ENCODE measurements around the gene SPINK5.

SPINK5 gene

DNA sequence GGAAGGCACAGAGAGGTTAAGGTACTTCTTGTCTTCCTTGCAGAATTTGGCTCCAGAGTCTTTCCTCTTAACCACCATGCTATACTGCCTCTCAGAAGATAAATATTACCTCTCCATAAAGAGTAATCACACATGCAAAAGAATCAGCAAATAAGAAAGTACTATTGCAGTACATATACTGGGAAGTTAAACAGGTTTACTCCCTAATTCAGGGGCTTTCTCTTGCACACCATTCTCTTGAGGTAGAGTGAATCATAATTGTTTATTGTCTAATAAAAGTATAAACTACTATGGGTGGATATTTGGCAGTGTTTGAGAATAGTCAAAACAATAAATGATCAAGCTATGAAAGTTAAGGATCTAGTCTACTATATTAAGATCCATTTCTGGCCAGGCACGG, 40.4 kb downstream of the SPINK5 start:
- no peak for DNase-seq

DNA sequence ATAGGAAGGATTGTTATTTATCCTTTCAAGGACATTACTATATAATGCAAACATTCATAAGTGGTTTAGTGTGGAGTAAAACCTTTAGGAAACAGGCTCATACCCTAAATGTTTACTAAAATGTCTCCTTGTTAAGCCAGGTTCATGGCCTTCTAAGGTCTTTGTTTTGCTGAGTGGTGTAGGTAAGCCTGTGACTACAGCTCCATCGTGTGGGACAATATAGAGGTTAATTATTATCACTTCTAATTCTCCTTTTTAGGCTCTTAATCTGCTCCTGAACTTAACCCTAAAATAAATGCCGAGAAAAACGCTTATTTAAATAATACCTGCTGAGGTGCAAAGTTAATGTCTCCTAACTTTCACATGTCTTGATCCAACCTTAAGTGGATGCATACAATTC, 43.8 kb downstream of the SPINK5 start:
- DNase-seq = no peak

DNA sequence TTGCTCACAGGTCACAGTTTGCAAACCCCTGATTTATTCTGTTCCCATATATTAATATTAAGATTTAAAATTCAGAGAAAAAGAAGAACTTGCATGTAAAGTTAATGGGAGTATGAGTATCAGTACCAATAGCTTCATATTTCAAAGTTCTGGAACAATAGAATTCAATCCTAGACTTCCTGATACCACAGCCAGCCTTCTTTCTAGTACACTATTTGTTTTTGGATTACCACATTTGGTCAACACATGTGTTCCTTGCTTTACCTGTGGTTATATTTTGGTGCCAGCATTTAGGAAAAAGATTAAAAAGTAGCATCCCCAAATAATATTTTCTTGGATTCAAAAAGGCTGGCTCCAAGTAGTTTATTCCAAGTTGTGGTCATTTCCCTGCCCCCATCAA, 49.5 kb downstream of the SPINK5 start:
- no peak for DNase-seq

DNA sequence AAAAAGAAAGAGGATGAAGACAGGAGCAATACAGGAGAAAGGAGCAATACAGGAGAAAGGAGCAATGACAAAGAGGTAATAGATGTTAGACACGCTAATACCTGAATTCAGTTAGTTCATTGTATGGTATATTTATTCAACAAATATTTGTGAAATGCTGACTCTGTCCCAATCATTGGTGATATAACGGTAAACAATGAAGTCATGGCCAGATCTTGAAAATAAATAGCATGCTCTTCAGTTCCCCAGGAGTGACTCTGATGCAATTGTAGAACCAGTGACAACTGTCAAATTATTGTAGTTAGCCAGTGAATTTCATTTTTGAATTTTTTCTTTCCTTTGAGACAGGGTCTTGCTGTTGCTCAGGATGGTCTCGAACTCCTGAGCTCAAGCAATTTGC, 56.5 kb downstream of the SPINK5 start:
- no peak for DNase-seq

DNA sequence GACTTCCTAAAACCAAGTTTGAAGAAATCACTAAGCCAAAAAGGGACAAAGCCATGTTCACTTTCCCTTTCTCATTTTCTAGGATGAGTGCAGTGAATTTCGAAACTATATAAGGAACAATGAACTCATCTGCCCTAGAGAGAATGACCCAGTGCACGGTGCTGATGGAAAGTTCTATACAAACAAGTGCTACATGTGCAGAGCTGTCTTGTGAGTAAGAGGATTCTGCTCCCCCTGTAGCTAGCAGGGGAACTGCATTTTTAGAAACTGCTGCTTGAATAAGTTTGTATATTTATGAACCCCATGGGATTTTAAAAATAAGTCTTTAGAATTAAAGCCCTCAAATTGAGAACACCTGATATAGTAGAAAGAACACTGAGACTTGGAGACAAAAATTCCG, 61.9 kb downstream of the SPINK5 start:
- DNase-seq = peak in 1 of 2 donors; percentile 4

DNA sequence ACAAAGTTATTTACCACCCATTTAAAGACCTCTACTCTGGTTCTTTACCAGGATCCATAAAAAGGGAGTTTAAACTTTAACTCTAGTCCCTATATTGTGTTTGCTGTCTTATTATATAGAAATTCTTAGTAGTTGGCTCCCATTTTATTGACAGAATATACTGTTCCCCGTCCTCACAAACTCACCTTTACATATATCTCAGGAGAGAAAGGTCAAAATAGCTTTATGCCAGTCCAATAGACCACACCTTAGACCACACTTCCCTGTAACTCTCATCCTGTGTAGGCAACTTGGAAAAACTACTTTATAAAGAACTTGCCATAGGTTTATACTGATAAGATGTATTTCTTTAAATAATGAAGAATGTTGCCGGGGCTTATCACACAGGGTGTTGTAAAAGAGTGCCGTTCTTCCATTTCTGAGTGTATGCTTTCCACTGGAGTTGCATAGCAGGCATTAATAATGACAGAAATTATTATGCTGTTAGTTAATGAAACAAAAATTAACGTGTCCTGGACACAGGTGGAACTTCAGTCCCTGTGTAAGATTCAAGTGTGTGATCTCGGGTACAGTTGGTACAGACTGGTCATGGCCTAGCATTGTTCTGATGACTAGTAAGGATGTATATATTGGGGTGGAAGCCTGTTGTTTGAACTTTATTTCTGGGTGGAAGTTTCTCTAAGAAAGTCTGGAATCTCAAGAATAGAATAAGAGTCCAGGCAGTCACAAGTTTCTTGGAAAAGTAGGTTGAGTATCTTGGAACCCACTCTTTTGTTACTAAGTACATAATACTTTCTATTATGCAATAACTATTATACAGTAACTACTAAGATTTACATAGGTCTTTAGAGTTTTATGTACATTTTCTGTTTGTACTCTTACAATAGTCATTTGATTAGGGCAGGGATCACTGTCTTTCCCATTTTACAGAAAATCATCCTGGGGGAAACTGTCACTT, 71.6 kb downstream of the SPINK5 start:
- DNase-seq = no peak

DNA sequence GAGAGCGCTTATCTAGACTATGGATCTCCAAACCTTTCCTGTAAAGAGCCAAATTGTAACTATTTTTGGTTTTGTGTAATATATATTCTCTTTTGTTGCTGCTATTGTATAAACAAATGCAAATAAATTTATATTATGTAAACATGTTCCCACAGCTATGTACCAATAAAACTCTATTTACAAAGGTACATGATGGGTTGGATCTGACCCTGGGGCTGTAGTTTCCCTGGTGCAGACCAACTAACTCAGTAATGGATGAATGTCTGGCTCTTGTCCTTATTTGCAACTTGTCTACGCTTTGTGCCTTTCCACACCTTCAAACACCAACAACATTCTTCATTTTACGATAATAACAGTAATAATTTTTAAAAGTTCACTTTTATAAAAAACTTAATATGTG, 77.1 kb downstream of the SPINK5 start:
- no peak for DNase-seq

DNA sequence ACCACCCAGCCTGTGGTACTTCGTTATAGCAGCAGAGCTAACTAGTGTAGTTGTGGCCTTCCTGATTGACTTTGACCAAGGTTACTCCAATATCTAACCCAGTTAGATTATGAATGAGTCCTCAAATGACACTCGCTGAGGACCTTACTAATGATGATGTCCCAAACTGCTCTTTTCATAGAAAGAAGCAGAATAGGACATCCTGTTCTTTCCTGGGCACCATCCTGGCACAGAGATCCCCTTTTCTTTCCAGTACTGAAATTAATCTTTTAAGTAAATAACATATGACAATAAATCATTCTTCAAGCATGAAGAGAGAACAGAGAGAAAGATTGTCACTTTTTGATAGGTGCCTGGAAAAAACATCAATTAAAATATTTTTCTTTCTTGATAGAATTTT, 77.9 kb downstream of the SPINK5 start:
- no peak for DNase-seq

DNA sequence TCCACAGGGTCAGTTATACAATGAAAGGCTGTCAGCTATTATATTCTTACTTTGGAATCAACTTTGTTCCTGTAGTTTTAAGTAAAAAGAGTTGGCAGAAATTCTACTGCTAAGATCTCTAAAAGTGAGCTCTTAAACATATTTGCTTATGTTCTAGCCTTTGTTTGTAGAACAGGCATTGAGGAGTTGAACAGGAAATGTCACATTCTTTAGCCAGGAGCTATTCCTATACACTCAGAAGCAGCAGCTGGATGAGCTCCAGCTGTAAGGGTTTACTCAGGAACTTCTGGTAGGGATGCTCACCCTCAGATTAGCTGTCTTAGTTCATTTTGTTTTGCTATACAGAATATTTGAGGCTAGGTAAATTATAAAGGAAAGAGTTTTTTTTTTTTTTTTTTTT, 82.1 kb downstream of the SPINK5 start:
- no peak for DNase-seq

DNA sequence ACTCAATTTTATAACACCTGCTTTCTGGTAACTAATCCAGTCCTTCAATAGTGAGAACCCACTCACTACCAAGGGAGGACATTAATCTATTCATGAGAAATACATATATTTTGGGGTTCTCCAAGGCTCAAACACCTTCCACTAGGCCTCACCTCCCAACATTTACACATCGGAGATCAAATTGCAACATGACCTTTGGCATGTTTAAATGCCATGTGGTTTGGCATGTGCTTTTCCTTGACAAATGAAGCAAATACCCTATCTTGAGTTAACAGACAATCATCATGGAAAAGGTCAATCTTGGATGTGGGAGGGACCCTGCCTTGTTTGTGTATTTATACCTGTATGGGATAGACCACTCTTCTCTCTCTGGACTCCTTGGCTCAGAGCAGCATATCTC, 82.7 kb downstream of the SPINK5 start:
- no peak for DNase-seq

DNA sequence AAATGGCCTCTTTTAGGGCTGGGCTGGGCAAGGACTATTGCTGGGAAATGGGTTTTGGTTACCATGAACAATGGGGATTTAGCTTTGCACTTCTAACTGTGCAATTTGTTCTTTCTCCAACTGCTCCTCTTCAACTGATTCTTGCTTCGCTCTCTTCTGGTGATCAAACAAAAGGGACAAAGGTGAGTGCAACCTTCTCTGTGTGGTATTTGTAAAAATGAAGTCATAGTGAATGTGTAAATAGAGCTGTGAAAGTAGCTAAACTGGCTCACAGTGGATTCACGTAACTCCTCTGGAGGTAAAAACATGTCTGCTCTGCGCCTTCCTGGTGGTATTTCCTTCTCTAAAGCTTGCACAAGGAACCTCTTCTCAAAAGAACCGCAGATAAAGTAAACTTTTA, 83.6 kb downstream of the SPINK5 start:
- no peak for DNase-seq

DNA sequence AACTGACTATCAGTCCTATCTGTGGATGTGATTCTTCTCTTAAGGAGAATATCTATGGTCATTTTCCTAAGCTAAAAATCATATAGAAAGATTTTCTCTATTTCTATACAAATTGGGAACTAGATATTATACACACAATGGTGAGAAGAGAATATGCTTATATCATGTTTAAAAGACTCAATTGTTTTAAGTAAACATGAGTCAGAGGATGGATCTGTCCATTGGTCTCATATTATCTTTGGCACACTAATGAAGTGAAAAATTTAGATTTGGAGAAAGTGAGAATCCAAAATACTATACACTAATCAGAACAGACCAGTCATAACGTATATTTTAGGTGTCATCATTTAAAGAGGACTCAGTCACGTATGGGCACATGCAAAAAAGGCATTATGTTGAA, 88.1 kb downstream of the SPINK5 start:
- DNase-seq = no peak

DNA sequence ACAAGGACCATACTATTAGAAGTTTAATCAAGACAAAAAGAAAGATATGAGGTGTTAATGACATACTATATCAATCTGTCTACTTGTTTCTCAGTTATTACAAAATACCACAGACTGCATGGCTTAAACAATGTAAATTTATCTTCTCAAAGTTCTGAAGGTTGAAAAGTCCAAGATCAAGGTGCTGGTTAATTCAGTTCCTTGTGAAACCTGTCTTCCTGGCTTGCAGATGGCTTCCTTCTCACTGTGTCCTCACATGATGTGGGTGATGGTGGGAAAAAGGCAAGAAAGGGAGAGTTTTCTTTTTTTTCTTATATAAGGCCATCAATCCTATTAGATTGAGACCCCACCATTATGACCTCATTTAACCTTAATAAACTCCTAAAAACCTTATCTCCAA, 89.0 kb downstream of the SPINK5 start:
- no peak for DNase-seq

DNA sequence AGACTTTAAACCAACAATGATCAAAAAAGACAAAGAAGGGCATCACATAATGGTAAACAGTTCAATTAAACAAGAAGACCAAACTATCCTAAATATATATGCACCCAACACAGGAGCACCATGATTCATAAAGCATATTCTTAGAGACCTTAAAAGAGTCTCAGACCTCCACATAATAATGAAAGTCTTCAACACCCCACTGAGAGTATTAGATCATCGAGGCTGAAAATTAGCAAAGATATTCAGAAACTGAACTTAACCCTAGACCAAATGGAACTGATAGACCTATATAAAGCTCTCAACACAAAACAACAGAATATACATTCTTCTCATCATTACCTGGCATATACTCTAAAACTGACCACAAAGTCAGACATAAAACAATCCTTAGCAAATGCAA, 92.8 kb downstream of the SPINK5 start:
- DNase-seq = no peak

DNA sequence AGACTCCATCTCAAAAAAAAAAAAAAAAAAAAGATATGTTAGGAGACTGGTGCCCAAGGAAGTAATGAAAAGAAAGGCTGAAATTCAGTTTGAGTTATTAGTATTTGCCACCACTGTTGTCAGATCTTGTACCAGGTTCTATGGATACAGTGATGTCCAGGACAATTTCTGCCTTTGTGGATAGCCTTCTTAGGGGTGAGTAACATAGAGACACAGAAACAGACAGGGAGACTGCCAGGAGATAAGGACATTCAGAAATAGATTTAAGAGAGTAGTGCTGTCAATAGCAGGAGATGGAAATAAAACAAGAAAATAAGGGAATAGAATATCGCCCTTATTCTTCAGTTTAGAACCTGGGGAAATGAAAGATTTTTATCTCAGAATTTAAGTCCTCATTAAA, 98.3 kb downstream of the SPINK5 start:
- DNase-seq = no peak

DNA sequence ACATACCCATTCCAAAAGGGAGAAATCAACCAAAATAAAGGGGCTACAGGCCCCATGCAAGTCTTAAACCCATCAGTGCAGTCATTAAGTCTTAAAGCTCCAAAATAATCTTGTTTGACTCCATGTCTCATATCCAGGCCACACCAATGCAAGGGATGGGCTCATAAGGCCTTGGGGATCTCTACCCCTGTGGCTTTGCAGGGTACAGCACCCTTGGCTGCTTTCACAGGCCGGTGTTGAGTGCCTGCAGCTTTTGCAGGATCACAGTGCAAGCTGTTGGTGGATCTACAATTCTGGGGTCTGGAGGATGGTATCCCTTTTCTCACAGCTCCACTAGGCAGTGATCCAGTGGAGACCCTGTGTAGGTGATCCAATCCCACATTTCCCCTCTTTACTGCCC, 99.6 kb downstream of the SPINK5 start:
- no peak for DNase-seq

DNA sequence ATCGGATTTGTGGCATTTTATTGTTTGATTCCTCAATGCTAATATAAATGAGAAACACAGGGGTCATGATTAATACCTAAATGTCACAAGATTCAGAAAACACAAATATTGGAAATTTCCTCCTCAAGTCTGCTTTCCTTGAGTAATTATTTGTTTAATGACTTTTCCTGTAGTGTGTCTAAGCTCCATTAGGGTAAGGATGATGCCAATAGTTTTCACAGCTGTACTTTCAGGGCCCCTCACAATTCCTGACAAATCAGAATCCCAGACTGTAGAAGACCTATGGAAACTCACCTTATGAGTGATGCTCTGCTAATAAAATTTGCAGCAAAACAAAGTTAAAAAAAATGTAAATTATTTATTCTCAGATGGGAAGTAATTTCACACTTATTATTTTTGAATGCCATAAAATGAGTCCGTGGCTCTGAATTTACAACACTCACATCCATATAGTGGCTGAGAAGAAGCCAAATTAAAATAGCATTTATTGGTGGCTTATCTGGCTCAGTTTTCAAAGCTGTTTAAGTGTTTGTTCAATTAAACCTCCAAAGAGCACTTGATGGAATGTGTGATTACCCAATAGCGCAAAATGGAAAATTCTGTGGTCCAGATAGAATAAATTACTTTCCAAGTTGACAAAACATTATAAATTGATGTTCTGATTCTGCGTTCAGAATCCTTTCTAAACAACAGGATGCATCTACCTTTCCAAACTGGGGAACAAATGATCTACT, 102.9 kb downstream of the SPINK5 start:
- no peak for DNase-seq

DNA sequence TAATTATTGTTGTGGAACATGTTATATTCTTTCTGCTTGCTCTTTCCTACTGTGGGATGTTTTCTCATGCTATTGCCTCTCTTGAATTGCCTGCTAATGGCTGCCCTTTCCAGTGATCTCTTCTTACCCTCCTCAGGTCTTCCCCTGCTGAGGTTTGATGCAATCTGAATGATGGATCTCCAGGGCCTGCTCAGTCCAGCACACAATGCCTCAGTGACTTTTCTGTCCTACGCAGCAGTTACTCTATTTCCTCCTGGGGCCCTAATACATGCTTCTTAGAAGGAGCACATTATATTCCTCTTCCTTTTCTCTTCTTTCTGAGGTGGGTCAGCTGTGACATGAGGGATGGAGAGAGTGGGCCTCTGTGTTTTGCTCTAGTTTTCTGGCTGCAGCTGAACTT, 104.5 kb downstream of the SPINK5 start, which contains the start of gene SPINK14:
Gene SPINK14, plus strand, starts transcription at position 301 of the 400 bp plus-strand sequence. CDS start 1,187 bp downstream, outside the sequence.
- DNase-seq = no peak

DNA sequence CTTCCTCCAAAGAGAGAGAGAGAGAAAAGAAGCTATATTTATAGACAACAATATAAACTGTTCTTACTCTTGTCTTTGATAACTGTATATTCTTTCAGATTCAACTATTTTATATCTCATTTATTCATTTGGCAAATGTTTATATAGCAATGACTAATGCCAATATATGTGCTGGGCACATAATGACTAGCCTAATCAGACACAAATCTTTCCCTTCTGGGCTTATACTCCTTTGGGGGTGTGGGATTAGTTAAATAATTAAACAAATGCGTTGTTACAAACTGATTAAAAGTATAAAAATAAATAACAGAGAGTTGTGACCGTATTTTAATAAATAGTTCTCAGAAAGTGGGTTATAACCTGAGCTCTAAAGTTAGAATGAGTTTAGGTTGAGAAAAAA, 108.6 kb downstream of the SPINK5 start:
- DNase-seq = no peak

DNA sequence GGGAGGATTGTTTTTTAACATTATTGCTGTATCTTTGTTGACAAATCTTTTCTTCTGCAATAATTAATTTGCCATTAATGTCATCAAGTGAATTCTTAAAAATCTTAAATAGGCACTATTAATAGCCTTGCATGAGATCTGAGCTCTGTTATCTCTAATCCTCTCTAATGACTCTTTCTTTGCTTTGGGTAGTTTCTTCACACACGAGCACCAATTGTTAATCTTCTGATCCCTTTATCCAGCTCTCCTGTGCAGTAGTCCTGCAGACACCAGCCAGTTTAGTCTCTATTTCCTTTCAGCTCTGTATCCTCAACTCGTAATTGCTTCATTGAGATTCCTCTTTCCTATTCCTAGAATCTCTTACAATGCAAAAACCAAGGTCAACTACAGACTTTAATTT, 112.7 kb downstream of the SPINK5 start:
- DNase-seq = no peak

DNA sequence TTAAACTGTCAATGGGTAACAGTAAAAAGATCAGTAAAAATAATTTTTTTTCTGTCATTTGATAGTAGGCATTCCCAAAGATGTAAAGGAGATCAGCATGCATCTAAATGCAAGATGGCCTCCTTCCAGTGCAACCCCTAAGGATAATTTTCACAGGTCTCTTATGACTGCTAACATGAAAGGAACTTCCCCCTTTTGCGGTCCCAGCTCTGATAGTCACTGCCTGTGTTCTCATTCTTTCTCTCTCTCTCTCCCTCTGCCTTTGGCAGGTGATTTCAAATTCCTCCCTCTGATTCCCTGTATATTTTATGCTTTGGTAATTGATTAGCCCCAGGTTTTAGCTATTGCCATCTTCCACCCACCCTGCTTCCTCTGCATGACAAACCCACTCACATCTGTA, 113.4 kb downstream of the SPINK5 start:
- no peak for DNase-seq

DNA sequence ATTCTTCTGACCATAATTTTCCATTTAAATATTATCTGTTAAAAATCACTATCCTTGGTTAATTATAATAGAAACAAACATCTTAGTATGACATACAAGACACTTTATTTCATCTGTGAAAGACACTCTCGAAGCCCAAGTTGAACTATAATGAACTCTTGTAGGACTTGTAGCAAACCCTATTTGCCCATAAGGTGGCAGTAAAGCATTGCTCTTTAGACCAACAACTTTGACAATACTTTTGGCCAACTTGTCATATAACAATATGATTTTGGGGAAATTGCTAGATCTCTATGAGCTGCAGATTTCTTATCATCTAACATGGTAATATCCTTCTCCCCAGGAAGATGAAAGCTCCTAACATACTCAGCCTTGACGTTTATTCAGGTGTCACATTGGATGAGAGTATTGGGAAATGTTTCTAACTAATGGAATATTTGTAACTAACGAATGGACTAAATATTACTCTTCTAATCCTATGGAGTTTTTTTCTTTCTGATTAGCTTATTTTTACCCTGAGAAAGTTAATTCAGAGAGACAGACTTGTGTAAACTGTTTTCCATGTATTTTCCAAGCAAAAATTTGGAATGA, 115.5 kb downstream of the SPINK5 start:
- DNase-seq = peak; percentile 66 to 84

DNA sequence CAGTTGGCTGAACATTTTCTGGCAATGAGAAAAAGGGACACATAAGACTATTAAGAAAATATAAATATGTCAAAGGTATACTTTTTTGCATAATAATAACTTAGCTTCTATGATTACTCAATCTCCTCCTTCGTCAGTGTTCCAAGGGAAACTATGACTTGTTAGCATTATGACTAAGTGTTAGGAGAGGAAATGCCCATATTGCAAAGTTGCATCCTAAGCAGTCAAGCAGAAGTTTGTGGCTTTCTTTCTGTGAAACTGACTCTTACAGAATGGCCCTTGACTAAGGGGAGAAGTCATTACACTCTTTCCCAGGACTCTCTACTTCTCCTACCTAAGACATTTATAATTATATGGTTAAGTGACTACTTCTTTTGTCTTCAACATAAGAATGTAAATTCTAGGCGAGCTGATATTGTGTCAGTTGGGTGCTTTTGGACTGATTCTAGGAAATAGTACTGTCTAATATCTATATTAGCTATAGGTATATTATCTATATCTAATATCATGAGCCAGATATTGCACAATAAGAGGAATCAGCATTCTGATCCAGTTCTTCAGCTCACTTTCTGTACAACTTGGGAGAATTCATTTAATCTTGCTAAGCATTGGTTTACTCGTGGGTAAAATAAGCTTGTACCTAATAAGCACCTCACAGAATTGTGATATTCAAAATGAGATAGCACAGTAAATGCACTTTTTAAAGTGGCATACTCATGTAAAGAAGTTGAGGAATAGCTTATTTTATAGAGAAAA, 122.6 kb downstream of the SPINK5 start:
- DNase-seq = peak; percentile 95 to 98

All from inflammatory macrophage treated with lipopolysaccharide for 1 hour (primary cell).